ENCODE results near the gene CTNNBIP1. TPM values are rescaled to one million over a fixed set of nuclear protein-coding genes. Genes with fewer than 3 reads are reported as not detected.
"Not testable (repeated sequence)": the region's sequence is repeated elsewhere in the genome, so short reads cannot be mapped to it uniquely, and the experiment has no call there.

CTNNBIP1 gene
- total and polyA plus RNA-seq, 4 experiments from 2014 or later, result 6.3 to 10.1 (median 9.5) TPM

DNA sequence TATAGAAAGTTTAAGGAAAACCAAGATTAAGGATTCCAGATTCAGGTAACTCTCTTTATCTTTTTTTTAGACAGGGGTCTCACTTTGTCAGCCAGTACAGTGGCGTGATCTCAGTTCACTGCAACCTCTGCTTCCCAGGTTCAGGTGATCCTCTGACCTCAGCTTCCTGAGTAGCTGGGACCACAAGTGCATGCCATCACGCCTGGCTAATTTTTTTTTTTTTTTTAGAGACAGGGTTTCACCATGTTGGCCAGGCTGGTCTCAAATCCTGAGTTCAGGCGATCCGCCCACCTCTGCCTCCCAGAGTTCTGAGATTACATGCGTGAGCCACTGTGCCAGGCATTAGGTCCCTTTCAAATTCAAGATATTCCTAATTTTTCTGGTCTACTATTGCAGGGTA lies 17.2 kb upstream of the CTNNBIP1 start:
- ChIA-PET CTCF (ENCODE audit: partially characterized antibody) (no interaction called here), POLR2A (ENCODE audit: partially characterized antibody) (no interaction called here)
- DNase-seq, result no peak
- Mint-ChIP-seq H3K27me3 (no peaks in the 10 kb centered on the region), H3K27ac (no peak overlapping the region), H3K4me3 (no peak overlapping the region), H3K4me1 (peaks cover 0 to 1% (median 0%) of the 10 kb centered on the region in 4 donors), H3K9me3 (no peaks in the 10 kb centered on the region), H3K36me3 (peaks cover 14 to 26% of the 10 kb centered on the region in 2 donors)
- intact Hi-C loops (cut with micrococcal nuclease), result no loop called here
- Histone ChIP-seq H3K27ac (ENCODE audit: low read depth, low read length) (no peak overlapping the region), H3K27me3 (ENCODE audit: insufficient read depth, low read length) (no peaks in the 10 kb centered on the region), H3K4me1 (ENCODE audit: insufficient read depth, low read length) (no peaks in the 10 kb centered on the region), H3K36me3 (ENCODE audit: insufficient read depth, low read length) (peaks cover 3% of the 10 kb centered on the region), H3K4me3 (ENCODE audit: low read length in 2 of 2) (no peak overlapping the region), H3K9me3 (ENCODE audit: control insufficient read depth in 1 of 2, low read length in 2 of 2) (no peaks in the 10 kb centered on the region)

GRCh38 chr1:9922342-9922741 lies 12.3 kb upstream of the CTNNBIP1 start:
- intact Hi-C loops (cut with micrococcal nuclease), result no loop called here

GRCh38 chr1:9920606-9921005 lies 10.5 kb upstream of the CTNNBIP1 start:
- intact Hi-C loops (cut with micrococcal nuclease), result no loop called here
- H3K36me3 ChIP-seq (ENCODE audit: insufficient read depth, low read length), result no peaks in the 10 kb centered on the region
- CTCF ChIA-PET (ENCODE audit: partially characterized antibody), result no interaction called here
- DNase-seq, result no peak
- Mint-ChIP-seq H3K4me3 (no peak overlapping the region), H3K9me3 (no peaks in the 10 kb centered on the region), H3K4me1 (no peaks in the 10 kb centered on the region), H3K27me3 (no peaks in the 10 kb centered on the region), H3K36me3 (no peaks in the 10 kb centered on the region), H3K27ac (peak overlapping the region in 2 of 7 donors; percentile 83 to 86)
- no peak overlapping the region for H3K4me3 ChIP-seq (ENCODE audit: low read length in 2 of 2)
- POLR2A ChIA-PET (ENCODE audit: partially characterized antibody), result no interaction called here
- no peak overlapping the region for H3K27ac ChIP-seq (ENCODE audit: low read depth, low read length)
- H3K4me1 ChIP-seq (ENCODE audit: insufficient read depth, low read length), result no peaks in the 10 kb centered on the region
- H3K27me3 ChIP-seq (ENCODE audit: insufficient read depth, low read length), result no peaks in the 10 kb centered on the region
- H3K9me3 ChIP-seq (ENCODE audit: control insufficient read depth in 1 of 2, low read length in 2 of 2), result no peaks in the 10 kb centered on the region

More at GRCh38 chr1:9922342-9922741, 12.3 kb upstream of the CTNNBIP1 start:
- peaks cover 0 to 1% (median 0%) of the 10 kb centered on the region in 4 donors for H3K4me1 Mint-ChIP-seq
- H3K27ac Mint-ChIP-seq, result no peak overlapping the region
- H3K4me3 ChIP-seq (ENCODE audit: low read length in 2 of 2), result no peak overlapping the region
- H3K4me1 ChIP-seq (ENCODE audit: insufficient read depth, low read length), result no peaks in the 10 kb centered on the region
- H3K36me3 ChIP-seq (ENCODE audit: insufficient read depth, low read length), result no peaks in the 10 kb centered on the region
- no peaks in the 10 kb centered on the region for H3K9me3 ChIP-seq (ENCODE audit: control insufficient read depth in 1 of 2, low read length in 2 of 2)
- ChIA-PET CTCF (ENCODE audit: partially characterized antibody) (no interaction called here), POLR2A (ENCODE audit: partially characterized antibody) (no interaction called here)
- H3K27me3 ChIP-seq (ENCODE audit: insufficient read depth, low read length), result no peaks in the 10 kb centered on the region
- no peaks in the 10 kb centered on the region for H3K9me3 Mint-ChIP-seq
- DNase-seq, result no peak
- H3K27me3 Mint-ChIP-seq, result no peaks in the 10 kb centered on the region
- no peak overlapping the region for H3K27ac ChIP-seq (ENCODE audit: low read depth, low read length)
- H3K4me3 Mint-ChIP-seq, result no peak overlapping the region
- H3K36me3 Mint-ChIP-seq, result peaks cover 2 to 4% of the 10 kb centered on the region in 2 donors

DNA sequence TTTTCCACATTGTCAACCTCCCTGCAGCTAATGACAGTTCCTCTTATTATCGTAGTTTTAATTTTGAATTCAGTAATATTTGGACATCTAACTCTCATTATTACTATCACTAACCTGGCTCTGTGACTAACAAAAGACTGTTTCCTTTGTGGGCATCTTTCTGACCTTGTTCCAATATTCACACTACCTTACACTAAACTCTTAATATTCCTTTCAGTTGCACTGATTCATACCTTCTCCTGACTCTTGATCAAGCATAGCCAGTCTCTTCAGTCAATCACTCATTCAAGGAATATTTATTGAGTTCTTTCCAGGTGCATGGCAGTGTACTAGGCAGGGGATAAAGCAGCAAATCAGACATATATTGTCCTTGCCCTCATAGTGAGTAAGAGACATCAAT lies 7.8 kb upstream of the CTNNBIP1 start:
- H3K4me1 ChIP-seq (ENCODE audit: insufficient read depth, low read length), result no peaks in the 10 kb centered on the region
- Mint-ChIP-seq H3K27ac (no peak overlapping the region), H3K4me3 (no peak overlapping the region), H3K36me3 (no peaks in the 10 kb centered on the region), H3K9me3 (no peaks in the 10 kb centered on the region), H3K4me1 (peaks cover 0 to 1% (median 0%) of the 10 kb centered on the region in 4 donors), H3K27me3 (no peaks in the 10 kb centered on the region)
- H3K9me3 ChIP-seq (ENCODE audit: control insufficient read depth in 1 of 2, low read length in 2 of 2), result no peaks in the 10 kb centered on the region
- no peaks in the 10 kb centered on the region for H3K36me3 ChIP-seq (ENCODE audit: insufficient read depth, low read length)
- no peak overlapping the region for H3K27ac ChIP-seq (ENCODE audit: low read depth, low read length)
- intact Hi-C loops (cut with micrococcal nuclease), result no loop called here
- POLR2A ChIA-PET (ENCODE audit: partially characterized antibody), result no interaction called here
- CTCF ChIA-PET (ENCODE audit: partially characterized antibody), result interaction anchor here (1.3 kb wide), 1 partner anchor 33 kb away, joined by 4 read pairs; no protein-coding TSS in a partner anchor
- H3K4me3 ChIP-seq (ENCODE audit: low read length in 2 of 2), result no peak overlapping the region
- DNase-seq, result no peak
- H3K27me3 ChIP-seq (ENCODE audit: insufficient read depth, low read length), result no peaks in the 10 kb centered on the region

- POLR2A ChIA-PET (ENCODE audit: partially characterized antibody); H3K4me3 ChIP-seq (ENCODE audit: low read length in 2 of 2); H3K27me3 ChIP-seq (ENCODE audit: insufficient read depth, low read length); intact Hi-C loops (cut with micrococcal nuclease); H3K9me3 ChIP-seq (ENCODE audit: control insufficient read depth in 1 of 2, low read length in 2 of 2); H3K4me1 ChIP-seq (ENCODE audit: insufficient read depth, low read length); H3K27me3 Mint-ChIP-seq; H3K9me3 Mint-ChIP-seq; H3K4me1 Mint-ChIP-seq; H3K36me3 ChIP-seq (ENCODE audit: insufficient read depth, low read length); H3K36me3 Mint-ChIP-seq; DNase-seq; H3K27ac Mint-ChIP-seq; H3K27ac ChIP-seq (ENCODE audit: low read depth, low read length); H3K4me3 Mint-ChIP-seq: not testable (repeated sequence)
- CTCF ChIA-PET (ENCODE audit: partially characterized antibody), result interaction anchor here (1.3 kb wide), 1 partner anchor 33 kb away, joined by 4 read pairs; no protein-coding TSS in a partner anchor
Observed at GRCh38 chr1:9917495-9917894, 7.4 kb upstream of the CTNNBIP1 start.

- H3K27ac ChIP-seq (ENCODE audit: low read depth, low read length), result no peak overlapping the region
- Mint-ChIP-seq H3K9me3 (no peaks in the 10 kb centered on the region), H3K27ac (no peak overlapping the region), H3K27me3 (no peaks in the 10 kb centered on the region), H3K36me3 (no peaks in the 10 kb centered on the region), H3K4me1 (peaks cover 4 to 12% (median 6%) of the 10 kb centered on the region in 4 donors), H3K4me3 (no peak overlapping the region)
- H3K4me3 ChIP-seq (ENCODE audit: low read length in 2 of 2), result no peak overlapping the region
- no peaks in the 10 kb centered on the region for H3K27me3 ChIP-seq (ENCODE audit: insufficient read depth, low read length)
- POLR2A ChIA-PET (ENCODE audit: partially characterized antibody), result interaction anchor here (0.7 kb wide), 1 partner anchor 14 kb away, joined by 3 read pairs; no protein-coding TSS in a partner anchor
- H3K4me1 ChIP-seq (ENCODE audit: insufficient read depth, low read length), result peaks cover 1% of the 10 kb centered on the region
- CTCF ChIA-PET (ENCODE audit: partially characterized antibody), result interaction anchor here (1.0 to 1.3 kb wide), 2 partner anchors 25 to 294 kb away, joined by 3 to 4 read pairs; partner anchors contain the start of gene KIF1B
- intact Hi-C loops (cut with micrococcal nuclease), result no loop called here
- DNase-seq, result no peak
- no peaks in the 10 kb centered on the region for H3K9me3 ChIP-seq (ENCODE audit: control insufficient read depth in 1 of 2, low read length in 2 of 2)
- H3K36me3 ChIP-seq (ENCODE audit: insufficient read depth, low read length), result no peaks in the 10 kb centered on the region
Observed at GRCh38 chr1:9916452-9916851, 6.4 kb upstream of the CTNNBIP1 start.

DNA sequence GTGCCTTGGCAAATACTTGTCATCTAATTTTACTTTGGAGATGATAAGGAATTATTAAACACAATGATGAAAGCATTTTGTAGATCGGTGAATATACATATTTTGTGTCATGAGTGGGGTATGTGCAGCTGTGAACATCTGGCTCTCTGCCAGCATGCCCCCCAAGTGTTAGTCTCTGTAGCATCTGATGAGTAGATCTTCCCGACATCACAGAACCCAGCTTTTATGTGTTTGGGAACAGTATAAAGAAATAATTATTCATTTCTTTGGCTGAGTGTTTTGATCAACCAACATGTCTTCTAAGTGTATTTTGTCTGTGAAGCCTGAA lies 4.5 kb upstream of the CTNNBIP1 start:
- Mint-ChIP-seq H3K4me3 (no peak overlapping the region), H3K4me1 (peaks cover 9 to 22% (median 15%) of the 10 kb centered on the region in 4 donors), H3K27me3 (no peaks in the 10 kb centered on the region), H3K36me3 (peaks cover 0 to 4% of the 10 kb centered on the region in 2 donors), H3K9me3 (no peaks in the 10 kb centered on the region), H3K27ac (peak overlapping the region in 2 of 7 donors; percentile 13 to 42)
- H3K9me3 ChIP-seq (ENCODE audit: control insufficient read depth in 1 of 2, low read length in 2 of 2), result no peaks in the 10 kb centered on the region
- H3K27me3 ChIP-seq (ENCODE audit: insufficient read depth, low read length), result no peaks in the 10 kb centered on the region
- intact Hi-C loops (cut with micrococcal nuclease), result loop anchor here (5.0 kb wide), 1 partner anchor 558 kb away; the partner anchor contains the start of genes DFFA and PEX14
- no peak overlapping the region for H3K4me3 ChIP-seq (ENCODE audit: low read length in 2 of 2)
- no peak overlapping the region for H3K27ac ChIP-seq (ENCODE audit: low read depth, low read length)
- CTCF ChIA-PET (ENCODE audit: partially characterized antibody), result interaction anchor here (0.7 to 1.2 kb wide), 3 partner anchors 10 to 46 kb away, joined by 3 read pairs; no protein-coding TSS in a partner anchor
- H3K36me3 ChIP-seq (ENCODE audit: insufficient read depth, low read length), result no peaks in the 10 kb centered on the region
- peaks cover 6% of the 10 kb centered on the region for H3K4me1 ChIP-seq (ENCODE audit: insufficient read depth, low read length)
- DNase-seq, result no peak
- POLR2A ChIA-PET (ENCODE audit: partially characterized antibody), result no interaction called here
